Measurements from ENCODE around the gene RALGPS1.

- TF ChIP-seq, protein P1, sequence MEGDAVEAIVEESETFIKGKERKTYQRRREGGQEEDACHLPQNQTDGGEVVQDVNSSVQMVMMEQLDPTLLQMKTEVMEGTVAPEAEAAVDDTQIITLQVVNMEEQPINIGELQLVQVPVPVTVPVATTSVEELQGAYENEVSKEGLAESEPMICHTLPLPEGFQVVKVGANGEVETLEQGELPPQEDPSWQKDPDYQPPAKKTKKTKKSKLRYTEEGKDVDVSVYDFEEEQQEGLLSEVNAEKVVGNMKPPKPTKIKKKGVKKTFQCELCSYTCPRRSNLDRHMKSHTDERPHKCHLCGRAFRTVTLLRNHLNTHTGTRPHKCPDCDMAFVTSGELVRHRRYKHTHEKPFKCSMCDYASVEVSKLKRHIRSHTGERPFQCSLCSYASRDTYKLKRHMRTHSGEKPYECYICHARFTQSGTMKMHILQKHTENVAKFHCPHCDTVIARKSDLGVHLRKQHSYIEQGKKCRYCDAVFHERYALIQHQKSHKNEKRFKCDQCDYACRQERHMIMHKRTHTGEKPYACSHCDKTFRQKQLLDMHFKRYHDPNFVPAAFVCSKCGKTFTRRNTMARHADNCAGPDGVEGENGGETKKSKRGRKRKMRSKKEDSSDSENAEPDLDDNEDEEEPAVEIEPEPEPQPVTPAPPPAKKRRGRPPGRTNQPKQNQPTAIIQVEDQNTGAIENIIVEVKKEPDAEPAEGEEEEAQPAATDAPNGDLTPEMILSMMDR (conservative IDR thresholded peaks at IDR 0.05; ENCODE audit: low read length): no peak
- TF ChIP-seq EZH2phosphoT487 (IDR thresholded peaks at IDR 0.05; ENCODE audit: borderline replicate concordance, low read depth, low read length): no peak
Measured at GRCh38 chr9:126880226-126880946, 34.2 kb upstream of the RALGPS1 start.

All from OCI-LY7 (cell line).